PC-3 (cell line): Measurements from ENCODE around the gene RBP2. TPM values are rescaled to one million over a fixed set of nuclear protein-coding genes. Genes with fewer than 3 reads are reported as not detected.

ENCODE experiments used
- ATAC-seq: fragments of 200-7000 bp; cut with Tn5 transposase; 2 replicates; pipeline ENCODE4 v1.9.1; 2020; ENCODE audit warnings: mild to moderate bottlenecking, moderate library complexity
- BruUV-seq: library from RNA; stranded (reverse); fragments of 400-500 nt; replicated peaks from 2 replicates; lab custom pipeline; 2021; lab: Mats Ljungman, UMichigan
- CTCF ChIA-PET: fragments of 300-600 bp; sonication (Branson Sonifier 250); formaldehyde crosslinking; loops from one replicate; lab custom pipeline; 2022; ENCODE audit warnings: antibody characterized with exemption; lab: Charles Lee
- POLR2A ChIA-PET: fragments of 300-600 bp; sonication (Branson Sonifier 250); formaldehyde crosslinking; loops from one replicate; lab custom pipeline; 2022; ENCODE audit warnings: antibody characterized with exemption; ENCODE audit not compliant: unreplicated experiment; lab: Charles Lee
- DNase-seq: peaks from one replicate; pipeline ENCODE4 v3.0.0-alpha.2; 2015
- H2AFZ ChIP-seq: fragments of 300-600 bp; sonication (generic); 2 replicates; pipeline ENCODE4 v1.6.0; 2016; ENCODE audit warnings: antibody characterized with exemption, low read length
- H3F3A ChIP-seq: fragments of 300-600 bp; sonication (generic); one replicate; pipeline ENCODE4 v1.6.0; 2017; ENCODE audit warnings: antibody characterized with exemption, low read length, control low read depth, mild to moderate bottlenecking; ENCODE audit not compliant: unreplicated experiment
- H3K27ac ChIP-seq: fragments of 300-600 bp; sonication (generic); 2 replicates; pipeline ENCODE4 v1.5.1; 2016; ENCODE audit warnings: mild to moderate bottlenecking, low read length
- H3K27me3 ChIP-seq: fragments of 300-600 bp; sonication (generic); 2 replicates; pipeline ENCODE4 v1.6.1; 2016; ENCODE audit warnings: low read length, mixed read lengths
- H3K36me3 ChIP-seq: fragments of 300-600 bp; sonication (generic); 2 replicates; pipeline ENCODE4 v1.6.1; 2016; ENCODE audit warnings: low read depth, mixed run types, low read length, mixed read lengths
- H3K4me1 ChIP-seq: fragments of 300-600 bp; sonication (generic); 2 replicates; pipeline ENCODE4 v1.5.1; 2016; ENCODE audit warnings: low read length; ENCODE audit not compliant: insufficient read depth
- H3K4me2 ChIP-seq: fragments of 300-600 bp; sonication (generic); 2 replicates; pipeline ENCODE4 v1.6.0; 2016; ENCODE audit warnings: low read length
- H3K4me3 ChIP-seq: fragments of 300-600 bp; sonication (generic); 2 replicates; pipeline ENCODE4 v1.5.1; 2016; ENCODE audit warnings: mild to moderate bottlenecking, low read length, mixed read lengths
- H3K79me2 ChIP-seq: fragments of 300-600 bp; sonication (generic); 2 replicates; pipeline ENCODE4 v1.6.1; 2017; ENCODE audit warnings: low read length, mixed read lengths
- H3K9ac ChIP-seq: fragments of 300-600 bp; sonication (generic); 2 replicates; pipeline ENCODE4 v1.6.0; 2016; ENCODE audit warnings: mild to moderate bottlenecking, low read length
- H3K9me2 ChIP-seq: fragments of 300-600 bp; sonication (generic); replicated peaks from 2 replicates; pipeline ENCODE4 v1.6.1; 2016; ENCODE audit warnings: mixed run types, low read length, mixed read lengths
- H3K9me3 ChIP-seq: fragments of 300-600 bp; sonication (generic); 2 replicates; pipeline ENCODE4 v1.6.1; 2016; ENCODE audit warnings: low read length, mixed read lengths
- H4K20me1 ChIP-seq: fragments of 300-600 bp; sonication (generic); 2 replicates; pipeline ENCODE4 v1.6.1; 2016; ENCODE audit warnings: low read length, mixed read lengths
- CTCF ChIP-seq: fragments of 300-600 bp; sonication (generic); conservative IDR thresholded peaks from 2 replicates; pipeline ENCODE4 v1.5.1; 2017; ENCODE audit warnings: antibody characterized with exemption, low read depth, mild to moderate bottlenecking, low read length
- EZH2 ChIP-seq: fragments of 300-600 bp; sonication (generic); IDR thresholded peaks from one replicate; pipeline ENCODE4 v1.6.1; 2017; ENCODE audit warnings: antibody characterized with exemption, mild to moderate bottlenecking, low read length; ENCODE audit not compliant: unreplicated experiment
- EZH2phosphoT487 ChIP-seq: fragments of 300-600 bp; sonication (generic); IDR thresholded peaks from 2 replicates; pipeline ENCODE4 v1.6.1; 2018; ENCODE audit warnings: mild to moderate bottlenecking, antibody characterized with exemption, low read length, borderline replicate concordance
- intact Hi-C: fragments of 100-400 bp; cut with micrococcal nuclease; formaldehyde crosslinking; loops from 2 replicates; pipeline ENCODE4 v1.9.0; 2023
- total RNA-seq: library from RNA; depleted of rRNA; stranded (reverse); fragments of >200 nt; gene quantifications from 2 replicates; pipeline ENCODE4 v1.2.3, GENCODE V29; 2014

Gene RBP2
- total RNA-seq, 1 experiment from 2014 or later = not detected

GRCh38 chr3:139523166-139523565 is 46.9 kb upstream of the RBP2 start:
- Histone ChIP-seq H3K79me2 (no peaks in the 10 kb centered on the region), H3K4me2 (no peak overlapping the region), H3K9ac (no peak overlapping the region), H3K27me3 (no peaks in the 10 kb centered on the region), H3K36me3 (no peaks in the 10 kb centered on the region), H3K27ac (no peak overlapping the region), H3K9me3 (no peaks in the 10 kb centered on the region), H2AFZ (no peak overlapping the region), H3K4me3 (no peak overlapping the region), H3K9me2 (no peaks in the 10 kb centered on the region), H4K20me1 (no peaks in the 10 kb centered on the region), H3K4me1 (no peaks in the 10 kb centered on the region), H3F3A (no peaks in the 10 kb centered on the region)
- intact Hi-C loops = no loop called here
- ChIA-PET POLR2A (no interaction called here), CTCF (no interaction called here)
- TF ChIP-seq EZH2 (no peak), EZH2phosphoT487 (no peak), CTCF (no peak)
- DNase-seq (no peak), ATAC-seq (no peak)
- BruUV-seq = no TSS peak

- DNase-seq = no peak
- no peaks in the 10 kb centered on the region for H3K4me1 ChIP-seq
- ATAC-seq = no peak
- no peaks in the 10 kb centered on the region for H3F3A ChIP-seq
- no peaks in the 10 kb centered on the region for H3K36me3 ChIP-seq
- ChIA-PET CTCF (no interaction called here), POLR2A (no interaction called here)
- no peaks in the 10 kb centered on the region for H3K9me2 ChIP-seq
- H3K9me3 ChIP-seq = no peaks in the 10 kb centered on the region
- no peak overlapping the region for H3K27ac ChIP-seq
- BruUV-seq = no TSS peak
- no peak overlapping the region for H3K4me3 ChIP-seq
- no peak overlapping the region for H3K9ac ChIP-seq
- H3K79me2 ChIP-seq = no peaks in the 10 kb centered on the region
- no peak overlapping the region for H2AFZ ChIP-seq
- H3K27me3 ChIP-seq = no peaks in the 10 kb centered on the region
- no peak overlapping the region for H3K4me2 ChIP-seq
- intact Hi-C loops = no loop called here
- TF ChIP-seq EZH2 (no peak), EZH2phosphoT487 (no peak), CTCF (peak; percentile 30; the same call in 1 of the 2 replicates)
- H4K20me1 ChIP-seq = no peaks in the 10 kb centered on the region
Observed at GRCh38 chr3:139522421-139522820, 46.1 kb upstream of the RBP2 start.

GRCh38 chr3:139521816-139522215 is 45.5 kb upstream of the RBP2 start:
- no peaks in the 10 kb centered on the region for H3F3A ChIP-seq
- BruUV-seq = no TSS peak
- no peaks in the 10 kb centered on the region for H3K79me2 ChIP-seq
- intact Hi-C loops = no loop called here
- H3K27me3 ChIP-seq = no peaks in the 10 kb centered on the region
- CTCF ChIA-PET = no interaction called here
- H2AFZ ChIP-seq = no peak overlapping the region
- H3K9me3 ChIP-seq = no peaks in the 10 kb centered on the region
- H3K9me2 ChIP-seq = no peaks in the 10 kb centered on the region
- no peak for ATAC-seq
- no peaks in the 10 kb centered on the region for H3K4me1 ChIP-seq
- no peak overlapping the region for H3K27ac ChIP-seq
- H3K4me3 ChIP-seq = no peak overlapping the region
- DNase-seq = no peak
- no peak overlapping the region for H3K4me2 ChIP-seq
- POLR2A ChIA-PET = no interaction called here
- no peaks in the 10 kb centered on the region for H4K20me1 ChIP-seq
- H3K36me3 ChIP-seq = no peaks in the 10 kb centered on the region
- no peak for TF ChIP-seq EZH2
- no peak for TF ChIP-seq EZH2phosphoT487
- TF ChIP-seq CTCF = no peak
- H3K9ac ChIP-seq = no peak overlapping the region
